IPS DF 4.7 (cell line): Measurements from ENCODE around the gene PLEKHH3.

Source experiments
- DNase-seq: peaks from one replicate; pipeline ENCODE4 v3.0.0-alpha.2; 2013; ENCODE audit warnings: low spot score; ENCODE audit errors: extremely low read depth

The PLEKHH3 gene, protein sequence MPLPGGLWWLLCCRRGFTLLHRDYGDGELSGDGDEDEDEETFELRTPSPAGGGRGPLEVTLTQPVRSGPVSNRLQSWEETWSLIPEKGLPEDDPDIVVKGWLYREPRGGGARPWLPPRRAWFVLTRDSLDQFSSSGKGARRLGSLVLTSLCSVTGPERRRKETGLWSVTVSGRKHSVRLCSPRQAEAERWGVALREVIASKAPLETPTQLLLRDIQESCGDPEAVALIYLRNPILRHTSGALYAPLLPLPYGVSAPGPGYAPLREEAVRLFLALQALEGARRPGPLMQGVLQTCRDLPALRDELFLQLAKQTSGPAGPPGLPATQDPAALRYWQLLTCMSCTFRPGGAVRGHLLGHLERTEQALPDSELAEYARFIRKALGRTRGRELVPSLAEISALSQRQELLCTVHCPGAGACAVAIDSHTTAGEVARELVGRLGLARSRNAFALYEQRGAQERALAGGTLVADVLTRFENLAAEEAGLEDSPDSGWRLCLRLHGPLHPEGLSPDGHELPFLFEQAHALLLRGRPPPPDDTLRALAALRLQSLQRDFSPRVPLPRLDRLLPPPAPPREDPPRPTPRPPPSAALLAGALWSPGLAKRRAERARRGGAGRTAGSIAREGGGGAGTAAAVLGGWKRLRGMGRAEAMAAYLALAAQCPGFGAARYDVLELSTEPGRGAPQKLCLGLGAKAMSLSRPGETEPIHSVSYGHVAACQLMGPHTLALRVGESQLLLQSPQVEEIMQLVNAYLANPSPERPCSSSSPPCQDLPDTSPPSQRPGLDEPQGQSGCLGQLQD

DNA sequence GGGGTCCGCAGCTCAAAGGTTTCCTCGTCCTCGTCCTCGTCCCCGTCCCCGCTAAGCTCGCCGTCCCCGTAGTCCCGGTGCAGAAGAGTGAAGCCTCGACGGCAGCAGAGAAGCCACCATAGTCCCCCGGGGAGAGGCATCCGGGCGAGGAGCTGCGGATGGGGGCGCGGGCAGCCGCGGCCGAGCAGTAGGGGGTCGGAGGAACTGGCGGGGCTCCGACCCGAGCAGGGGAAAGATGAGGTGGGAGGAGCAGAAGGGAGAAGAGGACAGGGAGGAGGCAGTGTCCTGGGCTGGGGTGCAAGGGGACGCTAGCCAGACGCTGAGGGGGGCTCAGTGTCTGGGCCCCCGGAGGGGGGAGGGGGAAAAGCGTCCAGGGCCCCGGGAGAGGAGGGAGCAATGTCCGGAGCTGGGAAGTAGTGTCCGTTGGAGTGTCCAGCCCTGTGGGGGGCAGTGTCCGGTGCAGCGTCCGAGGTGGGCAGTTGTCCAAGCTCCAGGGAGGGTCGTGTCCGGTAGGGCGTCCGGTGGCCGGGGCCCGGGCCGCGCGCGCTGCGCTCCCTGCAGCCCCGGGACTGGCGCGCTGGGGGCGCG lies at the start of gene PLEKHH3:
TSS of gene PLEKHH3 (minus strand) at position 571 of the 588 bp plus-strand sequence. CDS start at position 140, 431 bp downstream.
- DNase-seq = no peak

- no peak for DNase-seq
Measured at GRCh38 chr17:42725143-42725542, 48.3 kb upstream of the PLEKHH3 start.

GRCh38 chr17:42723636-42724035 lies 46.8 kb upstream of the PLEKHH3 start:
- no peak for DNase-seq

- peak; percentile 19 for DNase-seq
Measured at GRCh38 chr17:42720996-42721583, 44.3 kb upstream of the PLEKHH3 start.

DNA sequence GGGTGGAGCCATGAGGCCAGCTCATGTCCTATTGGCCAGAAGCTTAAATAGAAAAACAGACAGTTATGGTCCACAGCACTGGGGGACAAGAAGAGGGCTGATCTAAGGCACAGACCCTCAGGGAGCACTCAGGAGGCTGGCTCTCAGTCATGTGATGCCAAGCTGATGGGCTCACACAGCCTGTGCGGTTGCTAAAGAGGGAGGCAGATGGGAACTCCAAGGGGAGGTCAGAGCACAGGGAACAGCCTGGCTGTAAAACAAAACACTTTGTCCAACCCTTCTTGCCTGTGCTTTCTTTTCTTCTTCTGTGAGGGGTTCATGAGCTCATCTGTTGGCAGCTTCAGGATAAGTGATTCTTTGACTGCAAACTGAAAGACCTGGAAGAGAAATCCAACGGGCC lies 32.8 kb upstream of the PLEKHH3 start:
- DNase-seq = no peak

GRCh38 chr17:42708588-42708987 lies 31.8 kb upstream of the PLEKHH3 start:
- no peak for DNase-seq

- DNase-seq = no peak
Measured at GRCh38 chr17:42706732-42707131, 29.9 kb upstream of the PLEKHH3 start.

GRCh38 chr17:42704837-42705494 lies 28.2 kb upstream of the PLEKHH3 start:
- no peak for DNase-seq

DNA sequence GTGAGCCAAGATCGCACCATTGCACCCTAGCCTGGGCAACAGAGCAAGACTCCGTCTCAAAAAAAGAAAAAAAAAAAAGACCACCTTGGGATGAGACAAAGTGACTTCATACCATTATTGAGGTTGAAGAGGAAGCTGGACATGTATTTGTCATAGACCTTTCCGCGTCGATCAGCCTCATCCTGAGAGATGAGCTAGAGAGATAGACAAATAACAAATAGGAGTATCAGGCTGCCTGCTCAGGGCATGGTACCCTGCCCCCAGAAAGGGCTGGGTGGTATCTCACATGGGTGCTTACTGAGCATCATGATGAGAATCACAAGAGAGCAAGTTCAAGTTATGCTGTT lies 27.7 kb upstream of the PLEKHH3 start:
- no peak for DNase-seq

DNA sequence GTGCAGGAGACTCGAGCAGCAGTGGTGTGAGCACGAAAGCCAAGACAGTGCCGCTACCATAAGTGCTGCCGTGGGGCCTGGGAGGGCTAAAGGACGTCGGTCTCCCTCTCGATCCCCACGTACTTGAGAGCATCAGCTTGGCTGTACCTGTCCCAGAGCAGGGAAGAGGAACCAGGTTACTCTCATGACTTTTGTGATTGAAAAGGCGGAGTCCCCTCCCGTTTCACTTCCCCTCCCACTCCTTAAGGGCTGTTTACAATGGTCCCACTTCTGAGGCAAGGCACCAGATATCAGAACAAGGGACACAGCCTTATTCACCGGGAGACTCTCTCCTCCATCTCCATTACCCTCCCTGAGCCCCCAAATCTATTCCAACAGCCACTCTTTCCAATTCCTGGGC lies 25.7 kb upstream of the PLEKHH3 start:
- DNase-seq = no peak

GRCh38 chr17:42700586-42701289 lies 23.9 kb upstream of the PLEKHH3 start:
- no peak for DNase-seq

DNA sequence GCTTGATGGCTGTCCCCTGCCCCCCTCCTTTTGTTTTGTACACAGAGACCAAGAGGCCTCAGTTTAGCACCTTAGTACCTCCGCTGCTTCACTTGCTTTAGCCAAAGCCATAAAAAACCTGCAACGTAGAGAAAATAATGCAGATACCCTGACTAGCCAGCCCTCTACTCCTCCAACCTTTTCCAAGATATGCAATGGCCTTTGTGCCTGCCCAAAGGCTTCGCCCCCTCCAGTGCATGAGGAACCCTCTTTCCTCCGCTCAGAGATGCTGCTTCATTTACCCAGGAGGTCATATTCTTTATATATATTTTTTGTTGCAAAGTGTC lies 22.6 kb upstream of the PLEKHH3 start:
- no peak for DNase-seq

DNA sequence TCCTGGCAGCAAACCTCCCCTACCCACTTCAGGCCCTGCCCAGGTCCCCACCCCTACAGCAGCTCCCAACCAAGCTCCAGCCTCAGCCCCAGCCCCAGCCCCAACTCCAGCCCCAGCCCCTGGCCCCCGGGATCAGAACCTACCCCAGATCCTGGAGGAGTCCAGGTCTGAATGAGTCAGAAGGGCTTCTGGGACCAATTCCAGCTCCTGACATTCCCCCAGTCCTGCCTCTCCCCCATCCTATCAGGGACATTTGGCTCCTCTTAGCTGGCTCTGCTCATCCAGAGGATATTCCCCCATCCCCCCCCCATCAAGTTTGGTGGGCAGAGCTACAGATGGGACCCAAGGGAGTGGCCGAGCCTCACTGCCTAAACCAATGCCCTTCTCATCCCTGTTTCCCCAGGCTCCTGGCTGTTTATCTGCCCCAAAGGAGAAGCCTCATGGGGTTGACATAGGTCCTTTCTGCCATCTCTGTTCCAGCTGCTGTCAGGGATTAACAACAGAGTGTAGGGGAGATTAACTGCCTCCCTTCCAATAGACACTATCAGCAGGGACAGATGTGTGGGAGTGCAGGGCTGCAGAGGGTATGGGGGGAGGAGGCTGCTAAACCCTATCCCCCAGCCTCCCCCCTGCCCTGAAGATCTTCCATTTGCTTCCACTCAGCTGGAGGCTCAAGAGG lies 22.1 kb upstream of the PLEKHH3 start:
- no peak for DNase-seq

- DNase-seq = no peak
Measured at GRCh38 chr17:42697108-42697811, 20.5 kb upstream of the PLEKHH3 start.

DNA sequence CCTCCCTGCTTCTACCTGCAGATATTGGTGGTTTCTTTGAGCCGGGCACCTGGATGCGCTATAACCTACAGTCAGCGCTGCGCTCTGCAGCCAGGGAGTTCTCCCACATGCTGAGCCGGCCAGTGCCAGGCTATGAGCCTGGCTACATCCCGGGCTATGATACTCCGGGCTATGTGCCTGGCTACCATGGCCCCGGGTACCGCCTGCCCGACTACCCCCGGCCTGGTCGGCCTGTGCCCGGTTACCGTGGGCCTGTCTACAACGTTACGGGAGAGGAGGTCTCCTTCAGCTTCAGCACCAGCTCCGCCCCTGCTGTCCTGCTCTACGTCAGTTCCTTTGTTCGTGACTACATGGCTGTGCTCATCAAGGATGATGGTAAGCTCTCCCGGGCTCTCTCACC lies 18.7 kb upstream of the PLEKHH3 start:
- DNase-seq = no peak

DNA sequence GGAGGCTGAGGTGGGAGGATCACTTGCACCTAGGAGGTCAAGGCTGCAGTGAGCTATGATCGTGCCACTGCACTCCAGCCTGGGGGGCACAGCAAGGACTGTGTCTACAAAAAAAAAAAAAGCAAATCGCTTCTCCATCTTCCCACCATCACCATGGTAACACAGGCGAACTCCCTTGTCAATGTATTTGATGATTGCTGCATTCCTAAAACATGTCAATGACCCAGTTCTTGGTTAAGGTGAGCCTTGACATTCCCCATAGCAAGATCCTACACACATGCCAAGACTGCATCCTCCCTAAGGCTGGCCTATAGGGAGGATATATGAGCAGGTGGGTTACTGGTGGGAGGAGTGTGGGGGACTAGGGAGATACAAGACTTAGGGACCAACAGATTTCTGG lies 17.7 kb upstream of the PLEKHH3 start:
- DNase-seq = no peak

- DNase-seq = no peak
Measured at GRCh38 chr17:42692489-42692888, 15.7 kb upstream of the PLEKHH3 start.

- no peak for DNase-seq
Measured at GRCh38 chr17:42691021-42691545, 14.3 kb upstream of the PLEKHH3 start.

DNA sequence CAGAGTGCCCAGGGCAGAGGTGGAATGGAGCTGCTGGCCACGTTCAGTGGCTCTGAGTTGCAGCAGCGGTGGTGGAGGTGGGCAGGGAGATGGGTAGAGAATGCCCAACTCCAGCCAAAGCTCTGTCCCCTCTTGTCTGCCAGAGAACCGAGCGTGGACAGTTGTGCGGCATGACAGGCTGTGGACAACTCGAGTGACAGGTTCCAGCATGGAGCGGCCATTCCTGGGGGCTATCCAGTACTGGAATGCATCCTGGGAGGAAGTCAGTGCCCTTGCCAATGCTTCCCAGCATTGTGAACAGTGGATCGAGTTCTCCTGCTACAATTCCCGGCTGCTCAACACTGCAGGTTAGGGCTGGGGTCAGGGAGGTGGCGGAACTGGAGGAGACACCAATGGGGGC lies 13.8 kb upstream of the PLEKHH3 start:
- no peak for DNase-seq
